Measurements from ENCODE around the gene JAZF1.
A peak's percentile ranks its signal among the peaks of the same experiment; 100 is the strongest.

The JAZF1 gene

GRCh38 chr7:28069388-28069787 is 111.2 kb downstream of the JAZF1 start:
- DNase-seq: no peak

- no peak for DNase-seq
Measured at GRCh38 chr7:28068811-28069216, 111.8 kb downstream of the JAZF1 start.

GRCh38 chr7:28067171-28067570 is 113.4 kb downstream of the JAZF1 start:
- no peak for DNase-seq

- no peak for DNase-seq
Measured at GRCh38 chr7:28065721-28066285, 114.8 kb downstream of the JAZF1 start.

GRCh38 chr7:28065308-28065707 is 115.3 kb downstream of the JAZF1 start:
- no peak for DNase-seq

- DNase-seq: no peak
Measured at GRCh38 chr7:28064437-28064836, 116.2 kb downstream of the JAZF1 start.

- DNase-seq: peak; percentile 73
Measured at GRCh38 chr7:28062197-28062991, 118.2 kb downstream of the JAZF1 start.

- no peak for DNase-seq
Measured at GRCh38 chr7:28061824-28062196, 118.8 kb downstream of the JAZF1 start.

GRCh38 chr7:28060371-28060950 is 120.1 kb downstream of the JAZF1 start:
- DNase-seq: no peak

- no peak for DNase-seq
Measured at GRCh38 chr7:28055161-28055544, 125.4 kb downstream of the JAZF1 start.

- DNase-seq: no peak
Measured at GRCh38 chr7:28054531-28055160, 125.9 kb downstream of the JAZF1 start.

GRCh38 chr7:28052933-28053332 is 127.7 kb downstream of the JAZF1 start:
- no peak for DNase-seq

- no peak for DNase-seq
Measured at GRCh38 chr7:28048694-28049093, 131.9 kb downstream of the JAZF1 start.

- no peak for DNase-seq
Measured at GRCh38 chr7:28046035-28046434, 134.6 kb downstream of the JAZF1 start.

GRCh38 chr7:28045592-28045991 is 135.0 kb downstream of the JAZF1 start:
- DNase-seq: no peak

GRCh38 chr7:28044825-28045224 is 135.8 kb downstream of the JAZF1 start:
- DNase-seq: no peak

GRCh38 chr7:28042721-28043120 is 137.9 kb downstream of the JAZF1 start:
- no peak for DNase-seq

- DNase-seq: peak; percentile 20
Measured at GRCh38 chr7:28041508-28042314, 138.9 kb downstream of the JAZF1 start.

GRCh38 chr7:28038175-28038797 is 142.3 kb downstream of the JAZF1 start:
- DNase-seq: no peak

- peak; percentile 43 for DNase-seq
Measured at GRCh38 chr7:28037220-28038010, 143.2 kb downstream of the JAZF1 start.

- DNase-seq: no peak
Measured at GRCh38 chr7:28036696-28037095, 143.9 kb downstream of the JAZF1 start.

- no peak for DNase-seq
Measured at GRCh38 chr7:28033386-28033785, 147.2 kb downstream of the JAZF1 start.

Measured in stimulated activated CD4-positive, alpha-beta T cell treated with anti-CD3 and anti-CD28 coated beads, Interleukin-15, amount 100 ng/mL, for 24 hours (primary cell).